Right lobe of liver (tissue), 6 donors: Measurements from ENCODE around the gene BCAS2. TPM values are rescaled to one million over a fixed set of nuclear protein-coding genes. Genes with fewer than 3 reads are reported as not detected.

Experiments used
- ATAC-seq, 4 donors: fragments of 200-7000 bp; cut with Tn5 transposase; one replicate each; pipeline ENCODE4 v1.9.1; 2020; ENCODE audit warnings: mild to moderate bottlenecking in 4 of 4, moderate library complexity in 4 of 4
- DNase-seq, 3 donors: peaks; one replicate each; pipeline ENCODE4 v3.0.0-alpha.2; 2020
- H3K27ac ChIP-seq, 3 donors: fragments of 200-600 bp; one replicate each; pipeline ENCODE4 v1.8.0; 2022
- H3K27me3 ChIP-seq, 2 donors: fragments of 200-600 bp; one replicate each; pipeline ENCODE4 v1.8.0; 2022
- H3K36me3 ChIP-seq, 4 donors: fragments of 200-600 bp; sonication (generic) in 1 of 4; one replicate each; pipeline versions ENCODE4 v1.5.1 to v1.8.0; 2017 to 2022; ENCODE audit warnings: control low read depth in 1 of 4
- H3K4me1 ChIP-seq, 4 donors: fragments of 200-600 bp; sonication (generic) in 1 of 4; one replicate each; pipeline versions ENCODE4 v1.5.1 to v1.8.0; 2017 to 2022; ENCODE audit warnings: control low read depth in 1 of 4
- H3K4me3 ChIP-seq, 3 donors: fragments of 200-600 bp; one replicate each; pipeline ENCODE4 v1.8.0; 2022
- H3K9me3 ChIP-seq, 4 donors: fragments of 200-600 bp; sonication (generic) in 1 of 4; one replicate each; pipeline versions ENCODE4 v1.5.1 to v1.8.0; 2017 to 2022; ENCODE audit warnings: control low read depth in 1 of 4
- CTCF ChIP-seq, 4 donors: fragments of 200-600 bp in 3 of 4; fragments of 450-650 bp in 1 of 4; IDR thresholded peaks; one replicate each; pipeline versions ENCODE4 v1.5.1 to v1.8.0; 2016 to 2022; ENCODE audit warnings: antibody characterized with exemption in 4 of 4, mild to moderate bottlenecking in 2 of 4
- POLR2A ChIP-seq: fragments of 450-650 bp; IDR thresholded peaks from one replicate; pipeline ENCODE4 v1.6.1; 2017; ENCODE audit warnings: antibody characterized with exemption, mild to moderate bottlenecking
- WGBS: methylation state at CpG from one replicate; pipeline ENCODE4 v1.1.6; 2018; ENCODE audit warnings: low coverage, low lambda C conversion rate; ENCODE audit not compliant: insufficient coverage; ENCODE audit errors: missing lambda C conversion rate; 5-methylcytosine and 5-hydroxymethylcytosine counted together
- intact Hi-C, 2 donors: fragments of 100-400 bp; cut with DNase I; formaldehyde crosslinking; loops; one replicate each; pipeline versions ENCODE4 v1.11.2 to v1.14.1; 2022
- total RNA-seq, 6 experiments: library from RNA; depleted of rRNA in 2 of 6; stranded (reverse); fragments of >200 nt in 2 of 6; fragmentation: NEBNext Ultra II Directional in 3 of 6; extraction: Animal tissue kit (Norgen Biotek cat#: 25700) in 3 of 6; gene quantifications; one replicate each; pipeline versions ENCODE4 v1.1.0 to v1.2.4, GENCODE V29; 2016 to 2023
- donor health status: DM: no; HTN: yes; CAD: no.
- donor health status: DM: no; HTN: no; CAD: no.
- donor health status: DM: no; HTN: no; CAD: no.
- donor health status: DM: no; HTN: yes; CAD: no.
- donor health status: DM: no; HTN: yes; CAD: no.

Gene BCAS2
- total RNA-seq, 6 experiments from 2014 or later: 16.4 to 32.0 (median 22.6) TPM

GRCh38 chr1:114558544-114558943, 22.9 kb downstream of the BCAS2 start:
- no peaks in the 10 kb centered on the region for H3K9me3 ChIP-seq
- no peak overlapping the region for H3K27ac ChIP-seq
- H3K4me1 ChIP-seq: no peaks in the 10 kb centered on the region
- WGBS: 100% methylated on average over 1 of the region's 1 CpG
- no peak for TF ChIP-seq POLR2A
- peak; percentile 20 to 52 (median 46) for TF ChIP-seq CTCF (IDR thresholded peaks at IDR 0.05)
- peak; percentile 59 to 75 (median 67) for ATAC-seq
- H3K36me3 ChIP-seq: no peaks in the 10 kb centered on the region
- H3K27me3 ChIP-seq: no peaks in the 10 kb centered on the region
- DNase-seq: no peak
- intact Hi-C loops: no loop called here
- no peak overlapping the region for H3K4me3 ChIP-seq

DNA sequence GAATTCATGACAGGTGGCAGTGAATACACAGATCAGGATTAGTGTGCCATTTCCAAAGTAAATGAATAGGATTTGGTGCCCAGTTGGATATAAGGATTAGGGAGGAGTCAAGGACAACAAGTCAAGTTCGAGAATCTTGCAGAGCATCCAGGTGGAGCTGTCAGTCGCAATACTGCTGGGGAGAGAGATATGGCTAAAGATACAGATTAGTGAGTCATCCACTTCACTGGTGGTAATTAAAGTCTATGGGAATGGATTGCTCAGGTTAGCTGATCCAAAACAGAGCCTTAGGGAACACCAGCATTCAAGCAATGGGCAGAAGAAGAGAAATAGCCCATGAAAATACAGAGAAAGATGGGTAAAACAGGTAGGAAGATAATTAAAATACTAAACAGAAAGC, 26.8 kb downstream of the BCAS2 start:
- no peaks in the 10 kb centered on the region for H3K9me3 ChIP-seq
- intact Hi-C loops: no loop called here
- H3K27ac ChIP-seq: no peak overlapping the region
- no peak for TF ChIP-seq CTCF (IDR thresholded peaks at IDR 0.05)
- no peak for TF ChIP-seq POLR2A
- H3K4me1 ChIP-seq: no peaks in the 10 kb centered on the region
- no peak overlapping the region for H3K4me3 ChIP-seq
- ATAC-seq (no peak), DNase-seq (no peak)
- H3K27me3 ChIP-seq: no peaks in the 10 kb centered on the region
- 84% methylated on average over 2 of the region's 2 CpGs for WGBS
- H3K36me3 ChIP-seq: no peaks in the 10 kb centered on the region

DNA sequence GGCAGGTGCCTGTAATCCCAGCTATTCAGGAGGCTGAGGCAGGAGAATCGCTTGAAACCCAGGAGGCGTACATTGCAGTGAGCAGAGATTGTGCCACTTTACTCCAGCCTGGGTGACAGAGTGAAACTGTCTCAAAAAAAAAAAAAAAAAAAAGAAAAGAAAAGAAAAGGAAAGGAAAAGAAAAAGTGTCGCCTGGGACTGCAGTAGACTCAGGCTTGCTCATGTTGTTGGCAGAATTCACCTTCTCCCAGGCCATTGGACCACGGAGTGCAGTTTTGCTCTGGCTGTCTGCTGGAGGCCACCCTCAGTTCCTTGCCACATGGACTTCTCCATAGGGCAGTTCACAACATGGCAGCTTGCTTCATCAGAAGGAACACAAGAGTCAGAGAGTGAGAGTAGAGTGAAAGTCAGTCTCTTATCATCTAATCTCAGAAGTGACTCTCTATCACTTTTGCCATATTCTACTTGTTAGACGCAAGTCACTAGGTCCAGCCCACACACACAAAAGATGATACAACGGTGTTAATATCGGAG, 29.2 kb downstream of the BCAS2 start:
- Histone ChIP-seq H3K4me1 (no peaks in the 10 kb centered on the region), H3K9me3 (no peaks in the 10 kb centered on the region), H3K36me3 (no peaks in the 10 kb centered on the region), H3K27ac (no peak overlapping the region), H3K27me3 (no peaks in the 10 kb centered on the region), H3K4me3 (no peak overlapping the region)
- intact Hi-C loops: no loop called here
- WGBS: 93% methylated on average over 7 of the region's 7 CpGs
- DNase-seq (no peak), ATAC-seq (no peak)
- TF ChIP-seq POLR2A: no peak
- no peak for TF ChIP-seq CTCF (IDR thresholded peaks at IDR 0.05)

DNA sequence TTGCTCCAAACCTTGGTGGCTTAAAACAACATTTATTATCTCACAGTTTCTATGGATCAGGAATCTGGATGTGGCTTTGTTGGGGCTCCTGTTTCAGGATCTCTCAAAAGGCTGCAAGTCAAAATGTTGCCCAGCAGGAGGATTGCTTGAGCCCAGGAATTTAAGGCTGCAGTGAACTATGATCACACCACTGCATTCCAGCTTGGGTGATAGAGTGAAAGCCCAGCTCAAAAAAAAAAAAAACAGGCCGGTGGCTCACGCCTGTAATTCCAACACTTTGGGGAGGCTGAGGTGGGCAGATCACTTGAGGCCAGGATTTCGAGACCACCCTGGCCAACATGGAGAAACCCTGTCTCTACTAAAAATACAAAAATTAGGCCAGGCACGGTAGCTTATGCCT, 30.0 kb downstream of the BCAS2 start:
- TF ChIP-seq POLR2A (no peak), CTCF (IDR thresholded peaks at IDR 0.05) (no peak)
- Histone ChIP-seq H3K27me3 (no peaks in the 10 kb centered on the region), H3K4me1 (no peaks in the 10 kb centered on the region), H3K4me3 (no peak overlapping the region), H3K27ac (no peak overlapping the region), H3K36me3 (no peaks in the 10 kb centered on the region), H3K9me3 (no peaks in the 10 kb centered on the region)
- ATAC-seq (no peak), DNase-seq (no peak)
- intact Hi-C loops: no loop called here
- 81% methylated on average over 4 of the region's 4 CpGs for WGBS

- 90% methylated on average over 2 of the region's 2 CpGs for WGBS
- H3K4me3 ChIP-seq: no peak overlapping the region
- TF ChIP-seq CTCF (IDR thresholded peaks at IDR 0.05) (no peak), POLR2A (no peak)
- no peaks in the 10 kb centered on the region for H3K4me1 ChIP-seq
- H3K36me3 ChIP-seq: no peaks in the 10 kb centered on the region
- intact Hi-C loops: no loop called here
- H3K27ac ChIP-seq: no peak overlapping the region
- no peak for DNase-seq
- no peaks in the 10 kb centered on the region for H3K27me3 ChIP-seq
- no peak for ATAC-seq
- H3K9me3 ChIP-seq: no peaks in the 10 kb centered on the region
Observed at GRCh38 chr1:114550336-114550735, 31.1 kb downstream of the BCAS2 start.
